HFFc6 (cell line): Measurements from ENCODE around the gene GRIK5. TPM values are rescaled to one million over a fixed set of nuclear protein-coding genes. Genes with fewer than 3 reads are reported as not detected.

Source experiments
- DNase-seq: peaks from one replicate; pipeline ENCODE4 v3.0.0-alpha.2; 2018
- H3K27ac Mint-ChIP-seq: 2 replicates; pipeline ENCODE4 v1.8.0; 2020; ENCODE audit warnings: mild to moderate bottlenecking, mixed read lengths
- H3K27me3 Mint-ChIP-seq: 2 replicates; pipeline ENCODE4 v1.8.0; 2021; ENCODE audit warnings: mild to moderate bottlenecking, moderate library complexity, mixed read lengths; ENCODE audit not compliant: insufficient read depth
- H3K36me3 Mint-ChIP-seq: 2 replicates; pipeline ENCODE4 v1.8.0; 2021; ENCODE audit warnings: low read depth, mixed read lengths
- H3K4me1 Mint-ChIP-seq: 2 replicates; pipeline ENCODE4 v1.8.0; 2020; ENCODE audit warnings: low read depth, mixed read lengths
- H3K4me3 Mint-ChIP-seq: 2 replicates; pipeline ENCODE4 v1.8.0; 2020; ENCODE audit warnings: mild to moderate bottlenecking, moderate library complexity, mixed read lengths
- H3K9me3 Mint-ChIP-seq: 2 replicates; pipeline ENCODE4 v1.8.0; 2020; ENCODE audit warnings: mild to moderate bottlenecking, mixed read lengths
- CTCF ChIP-seq: fragments of 200-600 bp; sonication (generic); IDR thresholded peaks from 2 replicates; pipeline ENCODE4 v1.5.0; 2021; ENCODE audit warnings: antibody characterized with exemption, mild to moderate bottlenecking
- total RNA-seq, 6 experiments: library from RNA; stranded (reverse); fragmentation: NEBNext Ultra II Directional; extraction: Animal tissue kit (Norgen Biotek cat#: 25700); gene quantifications; 2 replicates in 1 of 6; 3 replicates in 5 of 6; pipeline ENCODE4 v1.2.3, GENCODE V29; 2021

GRIK5 gene
- total RNA-seq, 6 experiments from 2014 or later = 0.07 to 0.19 (median 0.13) TPM; not detected in 1

GRCh38 chr19:41965106-41965505 lies 104.9 kb downstream of the GRIK5 start:
- no peaks in the 10 kb centered on the region for H3K9me3 Mint-ChIP-seq
- no peaks in the 10 kb centered on the region for H3K36me3 Mint-ChIP-seq
- H3K27me3 Mint-ChIP-seq = peaks cover 35% of the 10 kb centered on the region
- no peak for DNase-seq
- no peak overlapping the region for H3K4me3 Mint-ChIP-seq
- TF ChIP-seq CTCF = no peak
- H3K27ac Mint-ChIP-seq = no peak overlapping the region
- H3K4me1 Mint-ChIP-seq = no peaks in the 10 kb centered on the region

GRCh38 chr19:41960973-41961372 lies 109.0 kb downstream of the GRIK5 start:
- H3K36me3 Mint-ChIP-seq = peaks cover 9% of the 10 kb centered on the region
- H3K27me3 Mint-ChIP-seq = peaks cover 13% of the 10 kb centered on the region
- no peak for DNase-seq
- no peak overlapping the region for H3K27ac Mint-ChIP-seq
- TF ChIP-seq CTCF = no peak
- peaks cover 21% of the 10 kb centered on the region for H3K4me1 Mint-ChIP-seq
- H3K4me3 Mint-ChIP-seq = no peak overlapping the region
- H3K9me3 Mint-ChIP-seq = no peaks in the 10 kb centered on the region

DNA sequence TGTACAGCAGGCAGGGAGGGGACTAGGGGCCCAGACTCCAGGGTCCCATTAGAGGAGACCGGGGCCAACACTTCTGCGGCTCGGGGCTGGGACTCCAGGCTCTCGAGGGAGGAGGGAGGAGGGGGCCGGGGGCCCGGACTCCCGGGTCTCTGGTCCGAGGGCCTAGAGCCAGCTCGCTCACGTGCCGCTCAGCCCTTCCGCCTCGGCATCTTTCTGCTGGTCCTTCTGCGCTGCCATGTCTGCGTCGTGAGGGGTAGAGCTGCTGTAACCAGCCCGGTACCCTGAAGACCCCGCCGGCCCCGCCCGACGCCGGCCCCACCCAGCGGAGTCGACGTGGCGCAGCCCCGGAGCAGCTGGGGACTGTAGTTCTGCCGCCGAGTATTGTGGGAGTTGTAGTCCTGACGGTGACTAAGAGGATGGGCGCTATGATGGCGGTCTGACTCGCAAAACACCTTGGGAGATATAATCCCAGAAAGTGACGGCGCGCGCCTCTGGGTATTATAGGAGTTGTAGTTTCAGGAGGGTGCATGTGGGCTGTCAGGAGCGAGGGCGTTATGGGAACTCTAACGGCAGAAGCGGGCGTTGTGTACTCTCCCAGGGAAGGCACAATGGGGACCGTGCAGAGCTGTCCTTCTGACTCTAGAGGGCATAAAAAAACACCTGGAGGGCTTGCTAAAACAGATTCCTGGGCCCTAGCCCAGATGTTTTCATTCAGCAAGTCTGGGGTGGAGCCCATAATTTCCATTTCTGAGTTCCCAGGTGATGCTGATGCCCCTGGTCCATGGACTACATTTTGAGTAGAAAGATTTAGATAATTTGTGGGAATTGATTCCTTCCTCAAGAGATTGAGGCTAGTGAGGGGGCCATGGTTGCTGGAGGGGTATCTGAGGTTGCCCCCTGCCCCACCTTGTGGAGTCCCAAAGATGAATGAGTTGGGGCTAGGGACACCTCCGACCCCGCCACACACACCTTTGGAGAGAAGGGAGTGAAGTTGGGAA lies 110.7 kb downstream of the GRIK5 start, which contains the start of gene RABAC1:
RABAC1 (minus strand) TSS at position 266 of the 998 bp plus-strand sequence; CDS start at position 237, 29 bp downstream.
- peak within 1 kb of the TSS; percentile 94 for H3K4me3 Mint-ChIP-seq
- no peaks in the 10 kb centered on the region for H3K9me3 Mint-ChIP-seq
- H3K27ac Mint-ChIP-seq = peak within 1 kb of the TSS; percentile 88
- peak; percentile 89 for DNase-seq
- peaks cover 9% of the 10 kb centered on the region for H3K36me3 Mint-ChIP-seq
- H3K27me3 Mint-ChIP-seq = peaks cover 8% of the 10 kb centered on the region
- TF ChIP-seq CTCF = peak; percentile 53
- peaks cover 21% of the 10 kb centered on the region for H3K4me1 Mint-ChIP-seq

- Mint-ChIP-seq H3K4me3 (peak overlapping the region; percentile 94), H3K27ac (peak overlapping the region; percentile 88), H3K9me3 (no peaks in the 10 kb centered on the region), H3K27me3 (peaks cover 7% of the 10 kb centered on the region), H3K36me3 (peaks cover 9% of the 10 kb centered on the region), H3K4me1 (peaks cover 21% of the 10 kb centered on the region)
- no peak for TF ChIP-seq CTCF
- DNase-seq = peak; percentile 53
Measured at GRCh38 chr19:41958367-41959055, 111.5 kb downstream of the GRIK5 start.

DNA sequence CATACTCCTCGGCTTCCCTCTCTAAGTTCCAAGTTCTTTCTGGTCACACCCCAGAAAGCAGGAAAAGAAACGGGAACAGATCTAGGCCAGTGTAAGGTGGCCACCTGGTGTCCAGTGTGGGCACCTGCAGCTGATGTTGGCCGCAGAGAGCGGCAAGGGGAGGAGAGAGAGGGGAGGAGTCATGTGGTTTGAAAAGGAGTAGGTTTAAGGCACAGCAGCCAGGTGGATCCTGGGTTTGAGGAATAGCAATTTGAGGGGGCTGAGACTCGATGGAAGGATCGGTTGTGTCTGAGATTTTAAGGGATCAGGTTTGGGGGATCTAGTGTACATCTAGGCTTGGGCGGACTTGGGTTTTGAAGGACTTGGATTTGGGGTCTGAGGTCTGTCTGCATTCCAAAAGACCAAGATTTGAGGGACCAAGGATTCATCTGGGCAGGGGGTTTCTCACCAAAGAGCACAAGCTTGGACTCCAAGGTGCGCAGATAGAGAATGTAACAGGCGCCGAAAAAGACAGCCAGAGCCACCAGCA lies 112.1 kb downstream of the GRIK5 start:
- H3K4me1 Mint-ChIP-seq = peaks cover 21% of the 10 kb centered on the region
- peak; percentile 82 for DNase-seq
- peaks cover 9% of the 10 kb centered on the region for H3K36me3 Mint-ChIP-seq
- peak overlapping the region; percentile 94 for H3K4me3 Mint-ChIP-seq
- no peaks in the 10 kb centered on the region for H3K9me3 Mint-ChIP-seq
- TF ChIP-seq CTCF = peak; percentile 90
- H3K27me3 Mint-ChIP-seq = peaks cover 4% of the 10 kb centered on the region
- peak overlapping the region; percentile 88 for H3K27ac Mint-ChIP-seq
